HTR-8/SVneo (cell line): ENCODE data around the gene PRKAG1.

Source experiments
- DNase-seq: peaks from one replicate; pipeline ENCODE4 v3.0.0; 2011; ENCODE audit warnings: low spot score, mixed read lengths; ENCODE audit not compliant: insufficient read length
- FAIRE-seq: peaks from 2 replicates; lab custom pipeline; 2011; peaks lifted over from hg19 to GRCh38; lab: Jason Lieb, UNC

The PRKAG1 gene

DNA sequence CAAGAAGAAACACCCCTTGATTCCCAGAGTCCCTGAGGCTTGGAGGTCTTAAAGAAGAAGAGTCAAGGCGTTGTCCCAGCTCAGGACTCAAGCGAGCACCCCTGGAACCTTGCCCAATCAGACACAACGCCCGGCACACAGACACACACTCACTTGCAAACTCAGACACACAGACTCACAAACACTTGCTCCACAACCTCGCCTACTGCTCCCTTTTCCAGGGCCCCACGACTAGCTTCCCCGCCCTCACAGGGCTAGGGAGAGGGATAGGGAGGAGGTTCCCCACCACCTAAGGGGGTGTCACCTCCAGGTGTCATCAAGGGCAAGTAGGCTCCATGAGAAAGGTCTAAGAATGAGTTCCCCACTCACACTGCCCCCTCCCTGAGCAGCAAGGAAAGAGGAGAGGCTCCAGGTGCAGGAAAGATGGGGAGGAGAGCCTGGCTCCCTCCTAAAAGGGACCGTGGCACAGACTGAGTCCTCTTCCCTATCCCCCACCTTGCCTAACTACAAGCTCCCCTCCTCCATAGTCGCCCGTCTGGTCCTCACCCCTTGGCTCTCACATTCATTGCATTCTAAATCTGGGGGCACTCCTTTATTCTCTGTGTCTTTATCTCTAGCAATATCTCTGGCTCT lies 47.8 kb downstream of the PRKAG1 start:
- FAIRE-seq (no peak), DNase-seq (no peak)

DNA sequence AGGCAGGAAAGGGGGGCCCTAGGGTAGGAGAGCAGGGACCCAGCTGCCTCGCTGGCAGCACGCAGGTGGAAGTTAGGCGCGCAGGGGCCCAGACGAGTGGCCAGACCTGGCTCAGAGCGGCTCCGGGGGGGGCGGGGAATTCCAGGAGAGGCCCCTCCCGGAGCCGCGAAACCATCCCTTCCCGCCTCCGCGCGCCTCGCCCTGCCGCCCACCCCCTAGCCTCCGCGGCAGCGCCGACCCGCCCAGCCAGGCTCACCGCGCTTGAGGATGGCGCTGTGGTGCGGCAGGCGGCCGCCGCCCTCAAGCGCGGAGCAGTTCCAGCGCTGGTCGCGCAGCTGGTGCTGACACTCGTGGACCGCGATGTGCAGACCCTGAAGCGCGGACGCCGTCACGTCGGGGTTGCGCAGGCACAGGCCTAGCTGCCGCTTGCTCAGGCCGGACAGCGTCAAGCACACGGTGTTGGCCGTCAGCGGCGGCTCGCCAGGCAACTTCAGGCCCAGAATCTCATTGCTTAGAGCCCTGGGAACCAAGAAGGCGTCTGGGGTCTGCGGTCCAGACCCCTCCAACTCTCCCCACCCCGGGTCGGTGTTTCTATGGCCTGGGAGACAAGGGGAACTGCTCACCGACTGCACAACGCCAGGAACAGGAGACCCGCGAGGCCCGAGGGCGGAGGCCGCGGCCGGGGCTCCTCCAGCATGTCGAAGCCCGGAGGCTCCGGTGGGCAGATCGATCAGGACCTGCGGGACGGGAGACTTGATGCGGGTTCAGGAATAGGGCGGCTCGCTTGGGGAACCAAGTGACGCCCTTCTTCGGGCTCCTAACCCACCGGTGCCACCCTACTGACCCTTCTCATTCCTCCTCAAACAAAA lies 48.5 kb downstream of the PRKAG1 start:
- no peak for FAIRE-seq
- DNase-seq: no peak

DNA sequence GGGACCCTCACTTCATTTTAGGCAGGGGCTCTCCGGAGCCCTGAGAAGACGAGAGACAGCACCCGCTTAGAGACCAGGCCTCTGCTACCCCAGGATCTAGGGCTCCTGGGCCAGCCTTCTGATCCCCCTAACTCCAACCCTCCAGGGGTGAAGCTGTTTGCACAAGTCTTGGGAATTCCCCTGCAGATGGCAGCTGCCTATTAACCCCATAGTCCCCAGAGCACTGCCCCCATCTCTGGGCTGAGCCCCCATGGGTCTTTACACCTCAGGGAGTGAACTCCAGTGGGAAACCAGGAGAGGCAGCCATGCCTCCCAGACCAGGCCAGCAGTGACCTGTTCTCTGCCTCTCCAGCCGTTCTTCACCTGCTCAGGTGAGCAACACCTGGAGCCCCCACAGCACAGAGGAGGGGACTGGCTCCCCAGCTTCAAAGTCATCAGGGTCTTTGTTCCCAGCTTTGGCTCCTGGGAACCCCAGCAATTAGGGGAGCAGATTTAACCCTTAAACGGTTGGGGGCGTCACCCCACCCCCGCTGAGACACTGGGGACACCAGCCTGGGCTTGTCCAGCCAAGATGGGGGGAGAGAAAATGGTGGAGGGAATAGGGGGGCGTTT lies 49.3 kb downstream of the PRKAG1 start:
- FAIRE-seq: no peak
- no peak for DNase-seq

DNA sequence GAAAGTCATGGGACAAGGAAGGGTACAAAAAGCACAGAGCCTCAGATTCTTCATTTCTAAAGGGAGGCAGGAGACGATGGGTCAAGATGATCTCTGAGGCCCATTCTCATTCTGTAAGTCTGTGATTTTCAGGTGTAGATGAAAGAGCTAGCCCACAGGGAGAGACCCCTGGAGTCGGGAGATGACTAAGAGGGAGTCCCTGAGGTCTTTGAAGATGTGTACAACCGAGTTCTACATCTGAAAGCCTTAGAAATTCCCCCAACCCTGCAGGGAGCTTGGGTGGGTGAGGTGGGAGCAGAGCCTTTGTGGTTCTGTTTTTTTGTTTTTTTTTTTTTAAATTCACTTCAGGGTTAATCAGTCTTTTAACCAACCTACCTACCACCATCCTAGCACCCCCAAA lies 50.1 kb downstream of the PRKAG1 start:
- DNase-seq (no peak), FAIRE-seq (no peak)

DNA sequence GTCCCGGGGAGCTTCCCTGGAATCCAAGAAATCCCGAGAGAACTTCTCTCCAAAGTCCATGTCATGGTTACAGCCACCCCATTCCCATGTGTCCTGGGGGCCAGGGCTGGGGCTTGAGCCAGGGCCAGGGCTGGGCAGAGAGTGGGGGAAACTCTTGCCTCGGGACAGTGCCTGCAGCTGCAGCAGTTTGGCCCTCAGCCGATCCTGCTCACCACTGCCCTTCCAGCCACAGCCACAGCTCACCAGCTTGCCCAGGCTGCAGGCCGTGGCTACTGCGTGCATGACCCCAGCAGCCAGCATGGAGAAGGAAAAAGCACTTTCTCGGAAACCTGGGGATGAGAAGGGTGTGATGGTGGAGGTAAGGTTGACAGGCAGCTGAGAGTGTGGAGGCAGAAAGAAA lies 50.6 kb downstream of the PRKAG1 start:
- DNase-seq: no peak
- no peak for FAIRE-seq

DNA sequence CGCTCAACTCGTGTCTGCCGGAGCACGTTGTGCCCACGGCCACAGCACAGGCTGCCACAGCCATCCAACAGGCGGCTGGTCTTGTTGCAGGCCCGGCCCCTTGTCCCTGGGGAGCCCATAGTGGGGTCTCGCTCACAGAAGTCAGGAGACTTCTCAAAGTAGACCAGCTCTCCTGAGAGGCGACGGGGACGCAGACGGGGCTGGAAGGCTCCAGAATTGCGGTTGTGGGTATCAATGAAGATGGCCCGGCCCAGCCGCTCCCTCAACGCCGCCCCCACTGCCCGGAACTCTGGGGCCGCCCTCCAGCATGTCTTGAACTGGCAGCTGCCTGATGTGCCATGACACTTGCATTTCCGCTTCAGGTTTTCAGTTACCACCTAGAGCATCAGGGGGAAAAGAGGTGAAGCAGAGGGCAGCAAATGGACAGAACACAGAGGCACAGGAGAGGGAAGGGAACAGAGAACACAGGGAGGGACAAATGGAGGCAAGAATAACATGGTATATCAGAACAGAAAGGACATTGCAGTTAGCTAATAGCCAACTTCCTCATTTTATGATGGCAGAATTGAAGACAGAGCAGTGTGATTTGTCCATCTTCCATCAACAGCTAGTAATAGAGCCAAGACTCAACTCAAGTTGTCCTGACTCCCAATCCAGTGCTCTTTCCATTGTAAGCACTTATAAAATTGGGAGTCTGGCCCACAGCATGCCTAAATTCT lies 52.2 kb downstream of the PRKAG1 start:
- FAIRE-seq (no peak), DNase-seq (no peak)

DNA sequence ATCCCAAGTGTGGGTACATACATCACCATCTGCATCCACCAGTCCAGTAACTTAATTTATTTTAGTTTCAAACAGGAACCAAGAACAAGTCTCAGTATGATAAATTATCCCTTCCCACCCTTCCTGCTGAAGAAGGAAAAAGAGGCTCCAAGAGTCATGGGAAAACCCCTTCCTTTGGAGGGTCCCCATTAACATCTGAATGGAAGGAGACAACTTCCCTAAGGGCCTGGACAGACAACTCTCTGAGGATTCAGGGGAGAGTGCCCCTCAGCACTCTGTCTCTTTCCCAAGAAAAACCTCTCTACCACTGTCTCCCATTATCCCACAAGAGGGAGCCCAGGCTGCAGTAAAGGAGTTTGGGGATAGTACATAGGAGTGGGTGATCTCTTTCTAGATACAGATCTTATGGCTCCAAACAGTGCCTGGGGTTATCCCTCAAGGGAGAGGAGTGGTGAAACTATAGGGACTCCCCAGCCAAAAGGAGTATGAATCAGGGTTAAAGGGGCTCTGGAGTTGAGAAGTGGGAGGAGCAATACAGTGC lies 53.2 kb downstream of the PRKAG1 start:
- FAIRE-seq (no peak), DNase-seq (no peak)

DNA sequence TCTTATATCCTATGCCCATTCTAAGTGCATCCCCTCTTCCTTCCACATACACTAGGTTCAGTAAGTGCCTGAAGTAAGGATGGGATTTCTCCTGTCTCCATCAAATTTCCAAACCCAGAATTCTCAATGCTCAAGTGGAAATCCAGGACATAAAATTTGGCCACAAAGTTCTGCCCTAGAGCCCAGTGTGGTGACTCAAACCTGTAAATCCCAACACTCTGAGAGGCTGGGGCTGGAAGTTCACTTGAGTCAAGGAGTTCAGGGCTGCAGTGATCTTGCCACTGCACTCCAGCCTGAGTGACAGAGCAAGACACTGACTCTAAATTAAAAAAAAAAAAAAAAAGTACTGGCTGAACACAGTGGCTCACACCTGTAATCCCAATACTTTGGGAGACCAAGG lies 56.8 kb downstream of the PRKAG1 start:
- no peak for FAIRE-seq

DNA sequence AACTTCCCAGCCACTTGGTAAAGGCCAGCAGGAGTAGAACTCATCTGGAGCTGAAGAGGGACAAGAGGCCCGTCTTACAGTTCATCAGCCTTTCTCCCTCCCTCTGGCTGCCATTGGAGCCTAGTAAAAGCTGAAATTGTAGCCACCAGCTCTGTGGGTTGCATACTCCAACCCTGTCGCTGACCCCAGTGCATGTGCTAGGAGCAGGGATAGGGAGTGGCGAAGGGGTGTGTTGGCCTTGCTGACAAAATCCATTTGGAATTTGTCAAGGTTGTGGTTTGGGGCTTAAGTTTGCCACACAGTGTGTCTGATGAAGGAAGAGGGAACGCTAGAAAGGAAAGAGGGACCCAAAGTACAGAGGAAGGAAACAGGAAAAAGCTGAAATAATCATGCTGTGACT lies 57.2 kb downstream of the PRKAG1 start:
- no peak for FAIRE-seq

More for the DNA sequence above, 56.8 kb downstream of the PRKAG1 start:
- no peak for DNase-seq

DNA sequence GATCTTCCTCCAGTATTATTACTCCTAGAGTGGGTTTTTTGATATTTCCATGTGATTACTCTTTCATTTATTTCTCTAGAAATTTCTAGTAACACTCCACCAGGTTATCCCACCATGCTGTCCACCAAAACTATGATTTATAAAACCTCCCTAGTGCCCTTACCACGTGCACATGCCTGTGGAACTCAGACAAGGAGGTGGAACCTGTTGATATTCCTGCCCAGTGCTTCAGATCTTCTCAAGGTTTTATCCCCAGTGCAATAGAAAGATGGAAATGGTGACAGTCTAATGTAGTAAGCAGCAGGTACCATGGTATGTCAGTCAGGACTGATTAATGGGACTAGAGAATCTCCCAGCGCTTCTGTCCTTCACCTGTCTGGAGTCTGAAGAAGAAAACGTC lies 57.7 kb downstream of the PRKAG1 start:
- FAIRE-seq (no peak), DNase-seq (no peak)

More for the DNA sequence above, 57.2 kb downstream of the PRKAG1 start:
- DNase-seq: no peak

DNA sequence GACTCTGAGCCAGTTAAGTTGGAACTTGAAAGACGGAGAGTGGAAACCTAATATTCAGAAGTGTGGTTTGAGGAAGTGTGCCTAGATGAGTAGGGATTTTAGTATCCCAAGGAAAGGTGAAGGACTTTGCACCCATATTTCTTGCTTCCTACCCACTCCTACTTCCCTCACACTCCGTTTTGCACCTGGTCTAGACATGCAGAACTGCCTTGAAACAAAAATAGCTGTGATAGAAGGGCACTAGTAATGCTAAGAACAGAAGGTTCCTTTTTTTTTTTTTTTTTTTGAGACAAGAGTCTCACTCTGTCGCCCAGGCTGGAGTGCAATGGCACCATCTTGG lies 60.6 kb downstream of the PRKAG1 start:
- no peak for DNase-seq
- no peak for FAIRE-seq

DNA sequence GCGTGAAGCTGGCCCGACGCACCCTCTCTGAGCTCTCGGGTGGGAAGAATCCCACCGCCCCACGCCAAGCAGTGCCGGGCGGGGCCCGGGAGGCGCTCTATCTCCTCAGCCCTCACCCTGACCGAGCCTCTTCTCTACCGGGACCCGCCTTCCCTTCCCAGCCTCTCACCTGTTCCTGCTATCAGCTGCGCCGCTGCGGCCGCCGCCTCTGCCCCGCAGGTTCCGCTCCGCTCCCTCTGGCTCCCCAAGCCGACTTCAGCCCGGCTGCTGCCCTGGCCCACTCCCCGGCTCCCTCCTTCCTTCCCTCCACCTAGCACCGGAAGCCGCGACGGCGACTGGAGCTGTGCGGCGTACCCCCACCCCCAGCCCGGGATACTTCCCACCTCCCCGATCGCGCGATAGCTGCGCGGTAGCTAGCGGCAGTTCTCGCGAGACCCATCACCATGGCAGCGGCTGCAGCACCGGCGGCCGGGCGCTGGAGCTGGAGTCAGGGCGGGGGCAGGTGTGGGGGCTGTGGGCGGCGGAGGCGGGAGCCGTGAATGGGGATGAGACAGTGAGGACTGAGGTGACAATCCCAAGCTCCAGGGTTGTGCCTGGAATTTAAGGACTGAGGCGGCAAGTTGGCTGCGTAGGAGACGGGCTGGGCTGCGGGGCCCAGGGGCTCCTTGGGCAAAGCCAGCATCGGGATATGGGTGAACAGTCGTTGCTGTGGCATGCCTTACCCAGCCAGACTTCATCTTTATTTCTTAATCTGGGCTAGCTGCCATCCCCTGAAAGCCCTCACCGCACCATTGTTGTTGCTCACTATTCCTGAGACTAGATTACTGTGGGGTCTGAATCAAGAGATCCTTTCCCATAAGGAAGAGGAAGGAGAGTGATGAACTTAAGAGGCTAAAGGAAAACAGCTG lies 61.2 kb downstream of the PRKAG1 start, which contains the start of gene ARF3:
TSS of gene ARF3 (minus strand) at position 347 of the 908 bp plus-strand sequence. CDS start 16,392 bp downstream, outside the sequence.
- peak; percentile 96 for DNase-seq
- peak; percentile 59 for FAIRE-seq

DNA sequence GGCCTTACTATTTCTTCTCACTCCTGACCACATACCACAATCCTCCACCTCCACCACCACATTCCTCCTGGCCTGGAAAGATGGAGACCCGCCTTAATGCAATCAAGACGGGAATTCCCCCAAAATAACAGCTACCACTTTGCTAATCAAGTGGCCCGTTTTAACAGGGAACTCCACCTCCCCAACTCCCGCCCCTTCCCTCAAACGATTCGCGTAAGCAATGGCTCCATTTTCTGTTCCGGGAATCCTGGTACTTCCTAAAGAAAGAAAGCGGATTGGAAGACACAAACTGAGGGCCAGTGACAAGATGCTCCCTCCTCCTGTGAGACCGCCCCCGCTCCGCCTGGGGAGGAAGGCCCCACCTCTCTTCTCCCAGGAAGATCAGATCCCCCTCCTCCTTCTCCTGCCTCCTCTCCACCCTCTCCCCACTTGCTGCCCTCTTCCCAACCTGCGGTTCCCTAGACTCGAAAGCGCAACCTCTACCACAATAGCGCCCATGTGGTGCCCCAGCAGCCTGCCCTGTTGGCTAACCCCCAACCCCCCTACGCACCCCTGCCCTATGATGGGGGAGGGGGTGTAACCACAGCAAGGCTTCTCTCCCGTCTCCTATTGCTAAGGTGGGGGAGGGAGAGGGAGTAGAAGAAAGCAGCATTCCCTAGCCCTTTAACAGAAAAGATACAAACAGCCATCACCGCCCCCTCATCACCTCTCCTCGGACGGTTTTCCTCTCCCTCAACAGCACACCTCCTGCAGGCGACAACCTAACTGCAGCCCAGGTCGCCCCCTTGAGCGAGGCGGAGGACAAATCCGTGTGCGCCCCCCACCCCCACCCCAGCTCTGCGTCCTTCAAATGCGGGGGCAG lies 62.1 kb downstream of the PRKAG1 start:
- DNase-seq (peak; percentile 93), FAIRE-seq (no peak)

DNA sequence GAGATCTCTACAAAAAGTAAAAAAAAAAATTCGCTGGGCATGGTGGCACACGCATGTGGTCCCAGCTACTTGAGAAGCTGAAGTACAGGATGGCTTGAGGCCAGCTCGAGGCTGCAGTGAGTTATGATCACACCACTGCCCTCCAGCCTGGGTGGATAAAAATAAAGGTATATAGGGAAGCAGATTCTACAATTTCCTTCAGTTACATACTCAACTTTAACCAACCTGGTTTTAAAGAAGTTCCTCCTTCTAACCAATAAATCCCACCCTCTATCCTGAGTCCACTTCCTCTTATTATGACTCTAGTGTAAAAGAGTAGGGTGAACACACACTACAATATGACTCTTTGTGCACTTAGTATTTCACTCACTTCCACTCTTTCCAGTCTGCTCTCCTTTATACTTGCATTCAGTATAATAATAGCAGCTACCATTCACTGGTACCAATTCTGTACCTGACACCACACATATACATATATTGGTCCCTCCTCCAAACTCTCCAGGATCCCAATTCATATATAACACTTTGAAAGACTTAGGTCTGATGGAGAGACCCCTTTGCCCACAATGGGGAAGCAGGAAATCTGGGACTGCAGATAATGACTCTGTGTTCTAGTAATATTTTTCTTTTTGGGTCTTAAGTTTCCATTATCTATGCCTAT lies 63.6 kb downstream of the PRKAG1 start:
- DNase-seq: no peak
- FAIRE-seq: no peak

DNA sequence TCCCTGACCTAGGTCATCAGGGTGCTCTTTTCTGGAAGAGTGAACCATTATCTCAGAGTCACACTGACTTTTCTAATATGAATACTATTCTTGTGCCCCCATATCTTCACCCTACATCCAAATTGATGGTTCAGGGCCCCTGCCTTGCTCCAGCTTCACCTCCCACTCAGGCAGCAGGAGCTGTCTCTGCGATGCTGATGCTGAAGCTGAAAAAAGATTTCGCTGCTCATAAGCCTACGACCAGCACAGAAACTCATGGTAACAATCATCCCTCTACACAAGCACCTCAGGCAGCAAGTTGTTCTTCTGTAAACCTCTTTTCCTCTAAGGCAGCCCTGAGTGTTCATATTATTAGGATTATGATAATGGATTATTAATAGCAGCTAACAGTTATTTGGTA lies 64.5 kb downstream of the PRKAG1 start:
- DNase-seq: no peak
- no peak for FAIRE-seq

DNA sequence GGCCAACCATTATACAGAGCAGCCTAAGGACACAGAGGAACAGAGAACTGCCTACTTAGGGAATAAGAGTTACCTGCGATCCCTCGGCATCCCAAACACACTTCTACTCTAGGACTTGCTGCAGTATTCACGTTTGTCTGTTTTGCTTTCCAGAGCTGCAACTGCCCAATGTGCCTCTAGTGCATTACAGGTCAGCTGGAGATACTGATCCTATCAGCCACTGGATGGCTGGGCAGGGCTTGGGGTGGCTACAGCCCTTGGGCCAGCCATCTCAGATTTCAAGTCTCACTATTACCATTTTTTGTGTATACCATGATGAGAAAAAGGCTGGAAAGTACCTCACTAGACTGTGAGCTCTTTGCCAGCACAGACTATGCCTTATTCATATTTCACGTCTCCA lies 65.9 kb downstream of the PRKAG1 start:
- no peak for DNase-seq
- no peak for FAIRE-seq
